GM19324 (cell line): ENCODE measurements around the gene C9orf78.

ENCODE experiments used
- ATAC-seq: cut with Tn5 transposase; IDR thresholded peaks from one replicate; pipeline ENCODE4 v1.9.1; 2021; ENCODE audit warnings: mild to moderate bottlenecking, moderate library complexity; ENCODE audit not compliant: unreplicated experiment, low FRiP score

The C9orf78 gene

GRCh38 chr9:129779560-129780190 lies 55.4 kb downstream of the C9orf78 start:
- no peak for ATAC-seq

- no peak for ATAC-seq
Measured at GRCh38 chr9:129778469-129778868, 56.6 kb downstream of the C9orf78 start.

GRCh38 chr9:129777769-129778130 lies 57.3 kb downstream of the C9orf78 start:
- no peak for ATAC-seq
